Prostate gland (tissue), 2 donors: Measurements from ENCODE around the gene RAB3C. TPM values are rescaled to one million over a fixed set of nuclear protein-coding genes. Genes with fewer than 3 reads are reported as not detected.

ENCODE experiments used
- DNase-seq: peaks from one replicate; pipeline ENCODE4 v3.0.0-alpha.2; 2019; ENCODE audit warnings: low spot score
- H3K27ac ChIP-seq, 2 donors: fragments of 200-600 bp; sonication (generic); 2 replicates each; pipeline ENCODE4 v1.5.1; 2017 to 2019
- H3K27me3 ChIP-seq: fragments of 200-600 bp; sonication (generic); replicated peaks from 2 replicates; pipeline ENCODE4 v1.5.1; 2019; ENCODE audit not compliant: insufficient read depth
- H3K36me3 ChIP-seq, 2 donors: fragments of 200-600 bp; sonication (generic); 1 replicate in 1 of 2; 2 replicates in 1 of 2; pipeline versions ENCODE4 v1.5.1 to v1.8.1; 2017 to 2019
- H3K4me1 ChIP-seq: fragments of 200-600 bp; sonication (generic); replicated peaks from 2 replicates; pipeline ENCODE4 v1.5.1; 2019
- H3K4me3 ChIP-seq, 2 donors: fragments of 200-600 bp; sonication (generic); 2 replicates each; pipeline ENCODE4 v1.5.1; 2017 to 2019
- H3K9me3 ChIP-seq: fragments of 200-600 bp; sonication (generic); 2 replicates; pipeline ENCODE4 v1.5.1; 2017
- CTCF ChIP-seq, 4 experiments: fragments of 200-600 bp in 2 of 4; fragments of 450-650 bp in 2 of 4; sonication (generic) in 2 of 4; IDR thresholded peaks; 1 replicate in 3 of 4; 2 replicates in 1 of 4; pipeline ENCODE4 v1.5.1; 2016 to 2019; ENCODE audit warnings: antibody characterized with exemption in 4 of 4, mild to moderate bottlenecking in 2 of 4, moderate library complexity in 2 of 4
- POLR2A ChIP-seq: fragments of 450-650 bp; IDR thresholded peaks from one replicate; pipeline ENCODE4 v1.6.1; 2016; ENCODE audit warnings: antibody characterized with exemption, mild to moderate bottlenecking
- POLR2AphosphoS5 ChIP-seq: sonication (generic); formaldehyde crosslinking; IDR thresholded peaks from one replicate; pipeline ENCODE4 v1.6.1; 2017; ENCODE audit warnings: antibody characterized with exemption
- WGBS: methylation state at CpG from one replicate; pipeline ENCODE4 v1.1.5; 2018; 5-methylcytosine and 5-hydroxymethylcytosine counted together
- intact Hi-C: fragments of 100-400 bp; cut with DNase I; formaldehyde crosslinking; loops from one replicate; pipeline ENCODE4 v1.14.2; 2022
- total RNA-seq, 2 donors: library from RNA; depleted of rRNA; stranded (reverse); fragments of >200 nt; gene quantifications; one replicate each; pipeline ENCODE4 v1.1.0, GENCODE V29; 2016

Gene RAB3C
- total RNA-seq, 2 donors from 2014 or later = 0.45 TPM; not detected in 1

GRCh38 chr5:58670582-58670981 is 87.7 kb downstream of the RAB3C start:
- intact Hi-C loops = no loop called here
- Histone ChIP-seq H3K9me3 (no peaks in the 10 kb centered on the region), H3K4me1 (no peaks in the 10 kb centered on the region), H3K36me3 (no peaks in the 10 kb centered on the region), H3K27ac (no peak overlapping the region), H3K4me3 (no peak overlapping the region), H3K27me3 (no peaks in the 10 kb centered on the region)
- TF ChIP-seq POLR2AphosphoS5 = no peak
- no peak for TF ChIP-seq POLR2A
- TF ChIP-seq CTCF (IDR thresholded peaks at IDR 0.05) = no peak
- no peak for DNase-seq
- WGBS = 34% methylated on average over 2 of the region's 2 CpGs

- intact Hi-C loops = no loop called here
- no peak for DNase-seq
- no peaks in the 10 kb centered on the region for H3K27me3 ChIP-seq
- no peaks in the 10 kb centered on the region for H3K4me1 ChIP-seq
- 64% methylated on average over 4 of the region's 4 CpGs for WGBS
- H3K36me3 ChIP-seq = no peaks in the 10 kb centered on the region
- H3K9me3 ChIP-seq = no peaks in the 10 kb centered on the region
- no peak overlapping the region for H3K27ac ChIP-seq
- no peak overlapping the region for H3K4me3 ChIP-seq
- TF ChIP-seq POLR2AphosphoS5 = no peak
- TF ChIP-seq POLR2A = no peak
- TF ChIP-seq CTCF (IDR thresholded peaks at IDR 0.05) = no peak
These were observed 88.3 kb downstream of the RAB3C start for GRCh38 chr5:58671155-58671554.

GRCh38 chr5:58672521-58672920 is 89.6 kb downstream of the RAB3C start:
- intact Hi-C loops = no loop called here
- H3K9me3 ChIP-seq = no peaks in the 10 kb centered on the region
- H3K27me3 ChIP-seq = no peaks in the 10 kb centered on the region
- no peak for DNase-seq
- WGBS = 84% methylated on average over 2 of the region's 2 CpGs
- H3K36me3 ChIP-seq = no peaks in the 10 kb centered on the region
- no peak for TF ChIP-seq CTCF (IDR thresholded peaks at IDR 0.05)
- TF ChIP-seq POLR2A = no peak
- TF ChIP-seq POLR2AphosphoS5 = no peak
- H3K4me1 ChIP-seq = no peaks in the 10 kb centered on the region
- no peak overlapping the region for H3K4me3 ChIP-seq
- H3K27ac ChIP-seq = no peak overlapping the region

GRCh38 chr5:58674070-58674469 is 91.2 kb downstream of the RAB3C start:
- Histone ChIP-seq H3K27me3 (no peaks in the 10 kb centered on the region), H3K36me3 (no peaks in the 10 kb centered on the region), H3K27ac (no peak overlapping the region), H3K4me3 (no peak overlapping the region), H3K9me3 (no peaks in the 10 kb centered on the region), H3K4me1 (no peaks in the 10 kb centered on the region)
- DNase-seq = no peak
- TF ChIP-seq POLR2A = no peak
- no peak for TF ChIP-seq POLR2AphosphoS5
- no peak for TF ChIP-seq CTCF (IDR thresholded peaks at IDR 0.05)
- WGBS = 89% methylated on average over 2 of the region's 2 CpGs
- intact Hi-C loops = no loop called here

DNA sequence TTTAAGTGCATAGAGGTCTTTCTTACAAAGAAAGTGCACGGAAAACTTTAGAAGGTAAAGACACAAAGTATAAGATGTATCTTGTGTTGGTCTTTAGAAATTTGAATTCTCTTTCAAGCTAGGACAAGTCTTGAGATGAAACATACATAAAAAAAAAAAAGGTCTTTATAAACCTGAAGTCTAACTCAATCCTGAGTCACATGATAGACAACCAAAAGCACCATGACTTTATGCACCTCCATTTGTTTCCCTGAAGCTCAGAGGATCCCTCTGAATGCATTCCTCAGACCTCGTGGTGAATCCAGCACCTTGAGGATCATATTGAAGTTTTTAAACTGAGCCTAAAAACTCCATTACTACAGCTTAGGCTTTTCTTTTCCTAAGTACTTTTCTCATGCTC is 91.8 kb downstream of the RAB3C start:
- DNase-seq = no peak
- Histone ChIP-seq H3K27me3 (no peaks in the 10 kb centered on the region), H3K4me3 (no peak overlapping the region), H3K36me3 (no peaks in the 10 kb centered on the region), H3K9me3 (no peaks in the 10 kb centered on the region), H3K27ac (no peak overlapping the region), H3K4me1 (no peaks in the 10 kb centered on the region)
- 53% methylated on average over 2 of the region's 2 CpGs for WGBS
- TF ChIP-seq POLR2AphosphoS5 = no peak
- TF ChIP-seq CTCF (IDR thresholded peaks at IDR 0.05) = no peak
- TF ChIP-seq POLR2A = no peak
- intact Hi-C loops = no loop called here
